A549 (cell line): ENCODE data around the gene DNHD1. TPM values are rescaled to one million over a fixed set of nuclear protein-coding genes. Genes with fewer than 3 reads are reported as not detected.

Experiments
- ATAC-seq, 2 experiments: fragments of 200-7000 bp in 1 of 2; fragments of >200 bp in 1 of 2; cut with Nextera tagmentation in 1 of 2; cut with Tn5 transposase in 1 of 2; 3 replicates each; pipeline versions ENCODE4 v1.8.0 to v1.9.1; 2018 to 2020; ENCODE audit warnings: mild to moderate bottlenecking in 1 of 2, moderate library complexity in 1 of 2
- CTCF ChIA-PET: fragments of 300-600 bp; sonication (Branson Sonifier 250); formaldehyde crosslinking; extraction: SDS; loops from one replicate; lab custom pipeline; 2021; ENCODE audit warnings: antibody characterized with exemption, inconsistent platforms; lab: Yijun Ruan, JAX
- POLR2A ChIA-PET: fragments of 350-600 bp; formaldehyde crosslinking; extraction: SDS; loops from one replicate; lab custom pipeline; 2021; ENCODE audit warnings: antibody characterized with exemption, inconsistent platforms; lab: Yijun Ruan, JAX
- DNase-seq, 2 experiments: peaks; one replicate each; pipeline versions ENCODE4 v3.0.0 to v3.0.0-alpha.2; 2011 to 2016; ENCODE audit warnings: low read depth in 1 of 2, low spot score in 1 of 2
- FAIRE-seq: peaks from 2 replicates; lab custom pipeline; 2011; peaks lifted over from hg19 to GRCh38; lab: Jason Lieb, UNC
- H3K27ac ChIP-seq, 2 experiments: fragments of >200 bp; sonication (Bioruptor Twin); formaldehyde crosslinking; 3 replicates each; pipeline ENCODE4 v1.5.1; 2016 to 2017
- H3K4me1 ChIP-seq: fragments of >200 bp; sonication (Bioruptor Twin); formaldehyde crosslinking; 3 replicates; pipeline ENCODE4 v1.6.1; 2016
- H3K4me2 ChIP-seq: fragments of >200 bp; sonication (Bioruptor Twin); formaldehyde crosslinking; 3 replicates; pipeline ENCODE4 v1.6.1; 2016
- H3K4me3 ChIP-seq: fragments of >200 bp; sonication (Bioruptor Twin); formaldehyde crosslinking; 3 replicates; pipeline ENCODE4 v1.5.1; 2016
- H3K9me3 ChIP-seq: fragments of >200 bp; sonication (Bioruptor Twin); formaldehyde crosslinking; 3 replicates; pipeline ENCODE4 v1.6.1; 2016
- BHLHE40 ChIP-seq: IDR thresholded peaks from 2 replicates; pipeline ENCODE4 v1.6.1; 2012; ENCODE audit warnings: low read depth, low read length, inconsistent platforms
- CBX8 ChIP-seq: fragments of 200-600 bp; sonication (generic); IDR thresholded peaks from 2 replicates; pipeline ENCODE4 v1.6.1; 2016
- CEBPB ChIP-seq, 2 experiments: fragments of >200 bp in 1 of 2; sonication (Bioruptor Twin) in 1 of 2; formaldehyde crosslinking in 1 of 2; IDR thresholded peaks; 2 replicates each; pipeline ENCODE4 v1.6.1; 2012 to 2016
- CHD4 ChIP-seq: fragments of 200-600 bp; sonication (generic); IDR thresholded peaks from 2 replicates; pipeline ENCODE4 v1.6.1; 2016; ENCODE audit warnings: antibody characterized with exemption, mild to moderate bottlenecking, borderline replicate concordance
- EHMT2 ChIP-seq: fragments of 200-600 bp; sonication (generic); IDR thresholded peaks from 2 replicates; pipeline ENCODE4 v1.6.1; 2016; ENCODE audit warnings: antibody characterized with exemption, low read depth, mild to moderate bottlenecking, moderate library complexity
- GATA3 ChIP-seq: IDR thresholded peaks from 2 replicates; pipeline ENCODE4 v1.6.1; 2012; ENCODE audit warnings: borderline replicate concordance
- HDAC2 ChIP-seq: fragments of 200-600 bp; sonication (generic); IDR thresholded peaks from 2 replicates; pipeline ENCODE4 v1.6.1; 2016
- HOXA7 ChIP-seq: fragments of 250-450 bp; sonication (Bioruptor Pico); IDR thresholded peaks from 2 replicates; pipeline ENCODE4 v1.5.0; 2020; ENCODE audit warnings: mild to moderate bottlenecking, moderate library complexity
- HOXB5 ChIP-seq: fragments of 250-450 bp; sonication (Bioruptor Pico); IDR thresholded peaks from 2 replicates; pipeline ENCODE4 v1.5.0; 2020; ENCODE audit warnings: mild to moderate bottlenecking, moderate library complexity
- JUN ChIP-seq, 2 experiments: fragments of >200 bp; sonication (Bioruptor Twin); formaldehyde crosslinking; IDR thresholded peaks; 2 replicates in 1 of 2; 3 replicates in 1 of 2; pipeline ENCODE4 v1.6.1; 2016 to 2017
- JUNB ChIP-seq: fragments of >200 bp; sonication (Bioruptor Twin); formaldehyde crosslinking; IDR thresholded peaks from 2 replicates; pipeline ENCODE4 v1.6.1; 2016
- KDM5A ChIP-seq: fragments of 200-600 bp; sonication (generic); IDR thresholded peaks from 2 replicates; pipeline ENCODE4 v1.6.1; 2016; ENCODE audit warnings: antibody characterized with exemption, mild to moderate bottlenecking
- NFE2L2 ChIP-seq: fragments of 150-350 bp; conservative IDR thresholded peaks from 2 replicates; pipeline ENCODE4 v1.6.1; 2014; ENCODE audit warnings: low read length
- NPAS2 ChIP-seq: fragments of 250-450 bp; sonication (Bioruptor Pico); IDR thresholded peaks from 2 replicates; pipeline ENCODE4 v1.8.0; 2022; ENCODE audit warnings: mild to moderate bottlenecking, moderate library complexity, borderline replicate concordance
- NR3C1 ChIP-seq: fragments of >200 bp; sonication (Bioruptor Twin); formaldehyde crosslinking; IDR thresholded peaks from 3 replicates; pipeline ENCODE4 v1.6.1; 2017
- POLR2A ChIP-seq: IDR thresholded peaks from 2 replicates; pipeline ENCODE4 v1.6.1; 2012; ENCODE audit warnings: mild to moderate bottlenecking, low read length
- RARB ChIP-seq: fragments of 250-450 bp; sonication (Bioruptor Pico); IDR thresholded peaks from 2 replicates; pipeline ENCODE4 v1.8.0; 2021; ENCODE audit warnings: mild to moderate bottlenecking, moderate library complexity
- RCOR1 ChIP-seq: fragments of 150-350 bp; IDR thresholded peaks from 2 replicates; pipeline ENCODE4 v1.6.1; 2014; ENCODE audit warnings: antibody characterized with exemption, low read length, low read depth
- RFX5 ChIP-seq: fragments of 450-650 bp; IDR thresholded peaks from 2 replicates; pipeline ENCODE4 v1.7.1; 2014; ENCODE audit warnings: antibody characterized with exemption, mild to moderate bottlenecking, moderate library complexity
- RNF2 ChIP-seq: fragments of 200-600 bp; sonication (generic); IDR thresholded peaks from 2 replicates; pipeline ENCODE4 v1.6.1; 2016; ENCODE audit warnings: low read depth, mild to moderate bottlenecking, antibody characterized with exemption, moderate library complexity, borderline replicate concordance
- SMC3 ChIP-seq: fragments of >200 bp; sonication (Bioruptor Twin); formaldehyde crosslinking; IDR thresholded peaks from 3 replicates; pipeline ENCODE4 v1.6.1; 2018; ENCODE audit warnings: inconsistent platforms
- SREBF2 ChIP-seq: fragments of 450-650 bp; IDR thresholded peaks from 2 replicates; pipeline ENCODE4 v1.6.1; 2014; ENCODE audit warnings: mild to moderate bottlenecking, moderate library complexity
- TFCP2L1 ChIP-seq: fragments of 250-450 bp; sonication (Bioruptor Pico); IDR thresholded peaks from 2 replicates; pipeline ENCODE4 v1.5.0; 2021; ENCODE audit warnings: mild to moderate bottlenecking
- ZNF302 ChIP-seq: fragments of 250-450 bp; sonication (Bioruptor Pico); IDR thresholded peaks from 2 replicates; pipeline ENCODE4 v1.9.0; 2021; ENCODE audit warnings: inconsistent platforms, mild to moderate bottlenecking, moderate library complexity
- ZSCAN20 ChIP-seq: fragments of 250-450 bp; sonication (Bioruptor Pico); IDR thresholded peaks from 2 replicates; pipeline ENCODE4 v1.8.0; 2022; ENCODE audit warnings: mild to moderate bottlenecking, moderate library complexity
- WGBS: methylation state at CpG from one replicate; pipeline ENCODE4 v1.1.6; 2017; ENCODE audit errors: missing lambda C conversion rate; 5-methylcytosine and 5-hydroxymethylcytosine counted together
- polyA plus RNA-seq, 4 experiments: library from polyadenylated mRNA; depleted of rRNA in 3 of 4; stranded (reverse); fragments of >200 nt; fragmentation: RNase III in 1 of 4; extraction: RNeasy Plus Mini Kit Qiagen cat#74134 plus additional on column Dnase treatment in 1 of 4; gene quantifications; 2 replicates in 3 of 4; 3 replicates in 1 of 4; pipeline ENCODE4 v1.2.3, GENCODE V29; 2011 to 2017
- TF ChIP-seq, protein P1 (sequence below): fragments of 200-600 bp; sonication (generic); IDR thresholded peaks from 2 replicates; pipeline ENCODE4 v1.6.1; 2016; ENCODE audit warnings: antibody characterized with exemption, mild to moderate bottlenecking, moderate library complexity
- TF ChIP-seq, protein P2 (sequence below): fragments of 250-450 bp; sonication (Bioruptor Pico); IDR thresholded peaks from 2 replicates; pipeline ENCODE4 v1.5.0; 2021; ENCODE audit warnings: mild to moderate bottlenecking, moderate library complexity, borderline replicate concordance
- TF ChIP-seq, protein P3 (sequence below): fragments of 150-350 bp; IDR thresholded peaks from 2 replicates; pipeline ENCODE4 v1.6.1; 2014; ENCODE audit warnings: low read depth, mild to moderate bottlenecking, low read length

DNHD1 gene
- polyA plus RNA-seq, 2 of the 4 experiments (the other 2 are of a cell fraction): 6.8 to 8.6 TPM

DNA sequence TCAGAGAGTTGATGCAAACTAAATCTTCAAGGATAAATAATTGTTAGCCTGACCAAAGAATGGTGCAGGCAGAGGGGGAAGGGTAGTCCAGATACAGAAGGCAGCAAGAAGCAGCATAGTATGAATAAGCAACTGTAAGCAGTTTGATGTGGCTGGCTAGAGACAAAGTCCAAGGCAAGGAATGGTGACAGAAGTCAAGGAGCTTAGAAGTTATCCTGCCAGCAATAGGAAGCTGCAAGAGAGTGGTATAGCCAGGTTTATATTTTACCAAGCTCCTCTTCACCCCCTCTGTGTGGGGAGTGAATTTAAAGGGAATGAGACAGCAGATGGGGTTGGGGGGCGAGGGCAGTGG lies 38.0 kb upstream of the DNHD1 start:
- no peak for TF ChIP-seq TFCP2L1 (CRISPR knock-in tag)
- TF ChIP-seq BHLHE40: no peak
- no peak for TF ChIP-seq JUNB
- no peak for TF ChIP-seq ZNF302 (CRISPR knock-in tag)
- ChIA-PET CTCF (interaction anchor here (1.0 to 2.0 kb wide), 4 partner anchors 16 to 80 kb away, joined by 3 to 7 read pairs (median 4); no protein-coding TSS in a partner anchor), POLR2A (no interaction called here)
- DNase-seq (no peak), ATAC-seq (no peak), FAIRE-seq (no peak)
- no peaks in the 10 kb centered on the region for H3K4me1 ChIP-seq
- no peak overlapping the region for H3K4me2 ChIP-seq
- WGBS: 38% methylated on average over 1 of the region's 1 CpG
- H3K4me3 ChIP-seq: no peak overlapping the region
- H3K27ac ChIP-seq: no peak overlapping the region
- no peaks in the 10 kb centered on the region for H3K9me3 ChIP-seq

DNA sequence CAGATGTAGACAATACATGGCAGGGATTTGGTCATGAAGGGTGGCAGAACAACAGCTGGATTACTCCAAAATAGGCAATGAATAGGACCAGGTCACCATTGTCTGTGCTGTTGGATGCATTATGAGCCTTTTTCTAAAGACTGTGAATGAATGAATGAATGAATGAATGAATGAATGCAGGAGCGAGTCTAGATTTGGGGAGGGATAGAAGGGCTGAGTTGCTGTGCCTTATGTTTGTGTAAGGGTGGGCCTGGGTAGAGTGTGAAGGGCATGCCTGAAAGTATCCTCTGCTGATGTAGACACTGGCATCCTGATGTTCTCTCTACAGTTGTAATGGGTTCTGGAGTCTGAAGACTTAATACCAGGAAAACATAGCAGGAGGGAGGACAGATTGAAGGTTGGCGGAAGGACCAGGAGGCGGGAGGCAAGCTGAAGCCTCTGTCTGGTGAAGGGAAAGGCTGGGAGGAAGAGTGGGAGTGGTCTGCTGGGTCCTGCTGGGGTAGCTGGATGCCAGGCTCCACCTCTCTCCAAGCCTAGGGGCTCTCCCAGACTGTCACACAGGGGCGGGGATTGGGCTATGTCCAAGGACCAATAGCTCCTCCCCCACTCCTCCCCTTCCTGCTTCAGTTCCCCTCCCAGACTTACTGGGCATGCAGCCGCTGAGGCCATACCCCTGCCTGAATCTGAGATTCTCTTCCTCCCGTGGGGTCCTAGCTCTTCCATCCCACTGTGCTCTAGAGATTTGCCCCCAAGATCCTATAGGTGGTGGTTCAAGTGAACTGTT lies 28.2 kb upstream of the DNHD1 start:
- ATAC-seq (peak in 1 of 2 experiments; percentile 61; a peak in 3 of 6 replicates), FAIRE-seq (no peak), DNase-seq (peak in 1 of 2 experiments; percentile 52)
- H3K4me1 ChIP-seq: peaks cover 9% of the 10 kb centered on the region; the same call in 2 of the 3 replicates
- H3K27ac ChIP-seq: no peak overlapping the region
- no peak overlapping the region for H3K4me3 ChIP-seq
- ChIA-PET CTCF (interaction anchor here (0.6 to 2.0 kb wide), 4 partner anchors 14 to 90 kb away, joined by 3 to 6 read pairs (median 4); no protein-coding TSS in a partner anchor), POLR2A (interaction anchor here (1.4 kb wide), 1 partner anchor 12 kb away, joined by 4 read pairs; the partner anchor contains the start of genes ARFIP2 and TIMM10B)
- 63% methylated on average over 6 of the region's 6 CpGs for WGBS
- H3K4me2 ChIP-seq: no peak overlapping the region
- TF ChIP-seq, protein P1, sequence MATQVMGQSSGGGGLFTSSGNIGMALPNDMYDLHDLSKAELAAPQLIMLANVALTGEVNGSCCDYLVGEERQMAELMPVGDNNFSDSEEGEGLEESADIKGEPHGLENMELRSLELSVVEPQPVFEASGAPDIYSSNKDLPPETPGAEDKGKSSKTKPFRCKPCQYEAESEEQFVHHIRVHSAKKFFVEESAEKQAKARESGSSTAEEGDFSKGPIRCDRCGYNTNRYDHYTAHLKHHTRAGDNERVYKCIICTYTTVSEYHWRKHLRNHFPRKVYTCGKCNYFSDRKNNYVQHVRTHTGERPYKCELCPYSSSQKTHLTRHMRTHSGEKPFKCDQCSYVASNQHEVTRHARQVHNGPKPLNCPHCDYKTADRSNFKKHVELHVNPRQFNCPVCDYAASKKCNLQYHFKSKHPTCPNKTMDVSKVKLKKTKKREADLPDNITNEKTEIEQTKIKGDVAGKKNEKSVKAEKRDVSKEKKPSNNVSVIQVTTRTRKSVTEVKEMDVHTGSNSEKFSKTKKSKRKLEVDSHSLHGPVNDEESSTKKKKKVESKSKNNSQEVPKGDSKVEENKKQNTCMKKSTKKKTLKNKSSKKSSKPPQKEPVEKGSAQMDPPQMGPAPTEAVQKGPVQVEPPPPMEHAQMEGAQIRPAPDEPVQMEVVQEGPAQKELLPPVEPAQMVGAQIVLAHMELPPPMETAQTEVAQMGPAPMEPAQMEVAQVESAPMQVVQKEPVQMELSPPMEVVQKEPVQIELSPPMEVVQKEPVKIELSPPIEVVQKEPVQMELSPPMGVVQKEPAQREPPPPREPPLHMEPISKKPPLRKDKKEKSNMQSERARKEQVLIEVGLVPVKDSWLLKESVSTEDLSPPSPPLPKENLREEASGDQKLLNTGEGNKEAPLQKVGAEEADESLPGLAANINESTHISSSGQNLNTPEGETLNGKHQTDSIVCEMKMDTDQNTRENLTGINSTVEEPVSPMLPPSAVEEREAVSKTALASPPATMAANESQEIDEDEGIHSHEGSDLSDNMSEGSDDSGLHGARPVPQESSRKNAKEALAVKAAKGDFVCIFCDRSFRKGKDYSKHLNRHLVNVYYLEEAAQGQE: no peak
- TF ChIP-seq NR3C1 (no peak), SREBF2 (no peak), RFX5 (no peak), HDAC2 (no peak), NPAS2 (CRISPR knock-in tag) (no peak), HOXA7 (no peak), SMC3 (no peak), CBX8 (no peak), TFCP2L1 (CRISPR knock-in tag) (no peak)
- TF ChIP-seq, protein P2, sequence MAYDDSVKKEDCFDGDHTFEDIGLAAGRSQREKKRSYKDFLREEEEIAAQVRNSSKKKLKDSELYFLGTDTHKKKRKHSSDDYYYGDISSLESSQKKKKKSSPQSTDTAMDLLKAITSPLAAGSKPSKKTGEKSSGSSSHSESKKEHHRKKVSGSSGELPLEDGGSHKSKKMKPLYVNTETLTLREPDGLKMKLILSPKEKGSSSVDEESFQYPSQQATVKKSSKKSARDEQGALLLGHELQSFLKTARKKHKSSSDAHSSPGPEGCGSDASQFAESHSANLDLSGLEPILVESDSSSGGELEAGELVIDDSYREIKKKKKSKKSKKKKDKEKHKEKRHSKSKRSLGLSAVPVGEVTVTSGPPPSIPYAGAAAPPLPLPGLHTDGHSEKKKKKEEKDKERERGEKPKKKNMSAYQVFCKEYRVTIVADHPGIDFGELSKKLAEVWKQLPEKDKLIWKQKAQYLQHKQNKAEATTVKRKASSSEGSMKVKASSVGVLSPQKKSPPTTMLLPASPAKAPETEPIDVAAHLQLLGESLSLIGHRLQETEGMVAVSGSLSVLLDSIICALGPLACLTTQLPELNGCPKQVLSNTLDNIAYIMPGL (CRISPR knock-in tag): no peak
- TF ChIP-seq, protein P3, sequence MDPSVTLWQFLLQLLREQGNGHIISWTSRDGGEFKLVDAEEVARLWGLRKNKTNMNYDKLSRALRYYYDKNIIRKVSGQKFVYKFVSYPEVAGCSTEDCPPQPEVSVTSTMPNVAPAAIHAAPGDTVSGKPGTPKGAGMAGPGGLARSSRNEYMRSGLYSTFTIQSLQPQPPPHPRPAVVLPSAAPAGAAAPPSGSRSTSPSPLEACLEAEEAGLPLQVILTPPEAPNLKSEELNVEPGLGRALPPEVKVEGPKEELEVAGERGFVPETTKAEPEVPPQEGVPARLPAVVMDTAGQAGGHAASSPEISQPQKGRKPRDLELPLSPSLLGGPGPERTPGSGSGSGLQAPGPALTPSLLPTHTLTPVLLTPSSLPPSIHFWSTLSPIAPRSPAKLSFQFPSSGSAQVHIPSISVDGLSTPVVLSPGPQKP: no peak
- no peaks in the 10 kb centered on the region for H3K9me3 ChIP-seq

DNA sequence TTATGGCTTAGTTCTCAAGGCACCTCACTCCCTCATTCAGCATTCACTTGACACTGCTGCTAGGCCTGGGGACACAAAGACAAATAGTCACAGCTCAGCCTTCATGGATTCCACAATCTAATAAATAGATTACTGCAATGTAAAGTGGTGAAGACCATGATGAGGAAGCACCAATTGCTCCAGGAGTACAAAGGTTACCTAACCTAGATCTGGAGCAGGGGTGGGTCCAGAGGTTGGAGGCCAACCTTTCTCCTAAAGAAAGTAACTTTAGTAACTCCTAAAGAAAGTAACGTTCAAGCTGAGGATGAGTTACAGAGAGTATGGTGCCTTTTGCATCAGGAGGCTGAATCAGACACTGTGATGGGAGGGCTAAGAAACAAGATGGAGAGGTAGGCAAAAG lies 27.5 kb upstream of the DNHD1 start:
- H3K4me3 ChIP-seq: no peak overlapping the region
- DNase-seq: no peak
- no peak for FAIRE-seq
- no peak overlapping the region for H3K4me2 ChIP-seq
- ChIA-PET CTCF (interaction anchor here (1.1 to 1.6 kb wide), 2 partner anchors 15 to 31 kb away, joined by 3 to 4 read pairs; no protein-coding TSS in a partner anchor), POLR2A (no interaction called here)
- no peaks in the 10 kb centered on the region for H3K9me3 ChIP-seq
- H3K27ac ChIP-seq: no peak overlapping the region
- peaks cover 12% of the 10 kb centered on the region for H3K4me1 ChIP-seq
- WGBS: 79% methylated on average over 1 of the region's 1 CpG
- ATAC-seq: no peak
- TF ChIP-seq CHD4 (no peak), BHLHE40 (no peak), RNF2 (no peak), POLR2A (no peak), RARB (no peak), GATA3 (no peak), NFE2L2 (no peak), RCOR1 (no peak), ZSCAN20 (CRISPR knock-in tag) (no peak), KDM5A (no peak), CEBPB (IDR thresholded peaks at IDR 0.05) (no peak), EHMT2 (no peak), JUN (IDR thresholded peaks at IDR 0.05) (no peak), HOXB5 (no peak), HOXA7 (no peak), HDAC2 (no peak)
